PC-3 (cell line): ENCODE results near the gene RSAD1. TPM values are rescaled to one million over a fixed set of nuclear protein-coding genes. Genes with fewer than 3 reads are reported as not detected.

ENCODE experiments used
- ATAC-seq: fragments of 200-7000 bp; cut with Tn5 transposase; 2 replicates; pipeline ENCODE4 v1.9.1; 2020; ENCODE audit warnings: mild to moderate bottlenecking, moderate library complexity
- BruUV-seq: library from RNA; stranded (reverse); fragments of 400-500 nt; replicated peaks from 2 replicates; lab custom pipeline; 2021; lab: Mats Ljungman, UMichigan
- CTCF ChIA-PET: fragments of 300-600 bp; sonication (Branson Sonifier 250); formaldehyde crosslinking; loops from one replicate; lab custom pipeline; 2022; ENCODE audit warnings: antibody characterized with exemption; lab: Charles Lee
- POLR2A ChIA-PET: fragments of 300-600 bp; sonication (Branson Sonifier 250); formaldehyde crosslinking; loops from one replicate; lab custom pipeline; 2022; ENCODE audit warnings: antibody characterized with exemption; ENCODE audit not compliant: unreplicated experiment; lab: Charles Lee
- DNase-seq: peaks from one replicate; pipeline ENCODE4 v3.0.0-alpha.2; 2015
- H2AFZ ChIP-seq: fragments of 300-600 bp; sonication (generic); 2 replicates; pipeline ENCODE4 v1.6.0; 2016; ENCODE audit warnings: antibody characterized with exemption, low read length
- H3F3A ChIP-seq: fragments of 300-600 bp; sonication (generic); one replicate; pipeline ENCODE4 v1.6.0; 2017; ENCODE audit warnings: antibody characterized with exemption, low read length, control low read depth, mild to moderate bottlenecking; ENCODE audit not compliant: unreplicated experiment
- H3K27ac ChIP-seq: fragments of 300-600 bp; sonication (generic); 2 replicates; pipeline ENCODE4 v1.5.1; 2016; ENCODE audit warnings: mild to moderate bottlenecking, low read length
- H3K27me3 ChIP-seq: fragments of 300-600 bp; sonication (generic); 2 replicates; pipeline ENCODE4 v1.6.1; 2016; ENCODE audit warnings: low read length, mixed read lengths
- H3K36me3 ChIP-seq: fragments of 300-600 bp; sonication (generic); 2 replicates; pipeline ENCODE4 v1.6.1; 2016; ENCODE audit warnings: low read depth, mixed run types, low read length, mixed read lengths
- H3K4me1 ChIP-seq: fragments of 300-600 bp; sonication (generic); 2 replicates; pipeline ENCODE4 v1.5.1; 2016; ENCODE audit warnings: low read length; ENCODE audit not compliant: insufficient read depth
- H3K4me2 ChIP-seq: fragments of 300-600 bp; sonication (generic); 2 replicates; pipeline ENCODE4 v1.6.0; 2016; ENCODE audit warnings: low read length
- H3K4me3 ChIP-seq: fragments of 300-600 bp; sonication (generic); 2 replicates; pipeline ENCODE4 v1.5.1; 2016; ENCODE audit warnings: mild to moderate bottlenecking, low read length, mixed read lengths
- H3K79me2 ChIP-seq: fragments of 300-600 bp; sonication (generic); 2 replicates; pipeline ENCODE4 v1.6.1; 2017; ENCODE audit warnings: low read length, mixed read lengths
- H3K9ac ChIP-seq: fragments of 300-600 bp; sonication (generic); 2 replicates; pipeline ENCODE4 v1.6.0; 2016; ENCODE audit warnings: mild to moderate bottlenecking, low read length
- H3K9me2 ChIP-seq: fragments of 300-600 bp; sonication (generic); replicated peaks from 2 replicates; pipeline ENCODE4 v1.6.1; 2016; ENCODE audit warnings: mixed run types, low read length, mixed read lengths
- H3K9me3 ChIP-seq: fragments of 300-600 bp; sonication (generic); 2 replicates; pipeline ENCODE4 v1.6.1; 2016; ENCODE audit warnings: low read length, mixed read lengths
- H4K20me1 ChIP-seq: fragments of 300-600 bp; sonication (generic); 2 replicates; pipeline ENCODE4 v1.6.1; 2016; ENCODE audit warnings: low read length, mixed read lengths
- EZH2 ChIP-seq: fragments of 300-600 bp; sonication (generic); IDR thresholded peaks from one replicate; pipeline ENCODE4 v1.6.1; 2017; ENCODE audit warnings: antibody characterized with exemption, mild to moderate bottlenecking, low read length; ENCODE audit not compliant: unreplicated experiment
- EZH2phosphoT487 ChIP-seq: fragments of 300-600 bp; sonication (generic); IDR thresholded peaks from 2 replicates; pipeline ENCODE4 v1.6.1; 2018; ENCODE audit warnings: mild to moderate bottlenecking, antibody characterized with exemption, low read length, borderline replicate concordance
- intact Hi-C: fragments of 100-400 bp; cut with micrococcal nuclease; formaldehyde crosslinking; loops from 2 replicates; pipeline ENCODE4 v1.9.0; 2023
- total RNA-seq: library from RNA; depleted of rRNA; stranded (reverse); fragments of >200 nt; gene quantifications from 2 replicates; pipeline ENCODE4 v1.2.3, GENCODE V29; 2014
- TF ChIP-seq, protein P1 (sequence below): fragments of 300-600 bp; sonication (generic); conservative IDR thresholded peaks from 2 replicates; pipeline ENCODE4 v1.5.1; 2017; ENCODE audit warnings: antibody characterized with exemption, low read depth, mild to moderate bottlenecking, low read length

The RSAD1 gene
- total RNA-seq, 1 experiment from 2014 or later, result 37.7 TPM

DNA sequence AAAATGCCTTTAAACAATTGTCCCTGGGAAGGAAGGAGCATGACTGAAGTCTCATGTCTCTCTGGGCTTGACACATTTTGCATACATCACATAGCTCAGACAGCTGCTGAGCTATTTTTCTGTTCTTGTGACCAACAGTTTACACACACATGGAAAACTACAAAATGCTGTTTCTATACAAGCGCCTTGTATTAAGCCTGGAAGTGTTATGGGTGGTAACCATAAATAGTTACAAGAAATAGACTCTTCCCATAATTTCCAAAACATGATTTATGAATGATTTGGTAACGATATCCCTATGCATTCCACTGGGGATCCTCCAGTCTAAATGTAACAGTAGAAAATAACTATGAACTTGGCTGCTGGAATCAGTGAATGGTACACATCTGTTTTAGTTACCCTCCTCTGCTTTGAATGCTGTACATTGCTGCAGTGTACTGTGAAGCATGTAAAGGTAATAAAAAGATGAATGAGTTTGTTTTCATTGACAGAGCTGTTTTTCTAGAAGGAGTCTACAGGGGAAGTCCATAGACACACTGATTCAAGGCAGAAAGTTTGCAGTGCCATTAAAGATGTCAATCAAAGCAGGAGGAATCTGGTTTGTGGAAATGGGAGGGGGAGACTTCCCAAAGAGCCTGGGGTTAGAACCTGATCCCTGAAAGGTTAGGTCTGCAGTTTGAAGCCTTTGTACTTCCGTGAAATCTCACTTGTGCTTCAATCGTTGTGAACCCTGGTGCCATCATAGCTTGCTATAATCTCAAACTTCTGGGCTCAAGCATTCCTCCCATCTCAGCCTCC lies 47.6 kb upstream of the RSAD1 start:
- Histone ChIP-seq H3K9me2 (no peaks in the 10 kb centered on the region), H3K79me2 (peaks cover 46% of the 10 kb centered on the region), H3K27me3 (no peaks in the 10 kb centered on the region), H3K36me3 (no peaks in the 10 kb centered on the region), H3K9ac (no peak overlapping the region), H3K4me2 (no peak overlapping the region), H3K9me3 (no peaks in the 10 kb centered on the region), H2AFZ (no peak overlapping the region), H3K4me3 (no peak overlapping the region), H4K20me1 (no peaks in the 10 kb centered on the region), H3F3A (no peaks in the 10 kb centered on the region), H3K27ac (no peak overlapping the region), H3K4me1 (peaks cover 21% of the 10 kb centered on the region)
- ChIA-PET POLR2A (interaction anchor here (0.5 to 0.6 kb wide), 2 partner anchors 39 to 293 kb away, joined by 3 read pairs; no protein-coding TSS in a partner anchor), CTCF (interaction anchor here (0.7 to 1.0 kb wide), 2 partner anchors 33 to 45 kb away, joined by 3 to 6 read pairs; partner anchors contain the start of gene LRRC59)
- intact Hi-C loops, result no loop called here
- ATAC-seq (no peak), DNase-seq (peak; percentile 59)
- BruUV-seq, result no TSS peak
- TF ChIP-seq EZH2phosphoT487 (no peak), EZH2 (no peak)
- TF ChIP-seq, protein P1, sequence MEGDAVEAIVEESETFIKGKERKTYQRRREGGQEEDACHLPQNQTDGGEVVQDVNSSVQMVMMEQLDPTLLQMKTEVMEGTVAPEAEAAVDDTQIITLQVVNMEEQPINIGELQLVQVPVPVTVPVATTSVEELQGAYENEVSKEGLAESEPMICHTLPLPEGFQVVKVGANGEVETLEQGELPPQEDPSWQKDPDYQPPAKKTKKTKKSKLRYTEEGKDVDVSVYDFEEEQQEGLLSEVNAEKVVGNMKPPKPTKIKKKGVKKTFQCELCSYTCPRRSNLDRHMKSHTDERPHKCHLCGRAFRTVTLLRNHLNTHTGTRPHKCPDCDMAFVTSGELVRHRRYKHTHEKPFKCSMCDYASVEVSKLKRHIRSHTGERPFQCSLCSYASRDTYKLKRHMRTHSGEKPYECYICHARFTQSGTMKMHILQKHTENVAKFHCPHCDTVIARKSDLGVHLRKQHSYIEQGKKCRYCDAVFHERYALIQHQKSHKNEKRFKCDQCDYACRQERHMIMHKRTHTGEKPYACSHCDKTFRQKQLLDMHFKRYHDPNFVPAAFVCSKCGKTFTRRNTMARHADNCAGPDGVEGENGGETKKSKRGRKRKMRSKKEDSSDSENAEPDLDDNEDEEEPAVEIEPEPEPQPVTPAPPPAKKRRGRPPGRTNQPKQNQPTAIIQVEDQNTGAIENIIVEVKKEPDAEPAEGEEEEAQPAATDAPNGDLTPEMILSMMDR, result no peak

DNA sequence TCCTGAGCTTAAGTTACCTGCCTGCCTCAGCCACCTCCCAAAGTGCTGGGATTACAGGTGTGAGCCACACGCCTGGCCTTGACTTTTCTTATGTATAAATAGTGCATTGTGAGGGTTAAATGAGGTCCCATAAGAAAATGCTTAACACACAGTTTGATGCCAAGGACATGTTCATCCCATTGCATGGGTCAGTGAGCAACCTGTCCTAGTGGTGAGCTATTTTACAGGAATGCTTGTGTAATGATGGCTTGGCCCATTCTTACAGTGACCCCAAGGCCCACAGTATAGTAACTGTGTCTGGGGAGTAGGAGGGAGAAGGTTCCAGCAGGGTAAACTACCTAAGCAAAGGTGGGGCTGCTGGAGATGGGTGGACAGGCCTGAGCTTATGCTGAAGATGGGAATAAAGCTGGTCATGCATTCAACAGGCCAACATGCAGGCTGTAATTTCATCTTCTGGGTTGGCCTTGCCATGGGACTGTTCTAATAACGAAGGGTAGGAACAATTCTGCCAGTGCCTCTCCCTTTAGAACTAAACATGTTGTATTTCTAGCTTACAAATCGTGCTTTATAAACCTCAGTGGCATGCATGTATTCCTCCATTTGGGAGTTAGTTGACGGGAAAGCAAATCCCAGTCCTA lies 46.4 kb upstream of the RSAD1 start:
- Histone ChIP-seq H3K4me2 (no peak overlapping the region), H3K27ac (no peak overlapping the region), H3K4me3 (no peak overlapping the region), H3K9ac (no peak overlapping the region), H3K9me3 (no peaks in the 10 kb centered on the region), H3K4me1 (peaks cover 13% of the 10 kb centered on the region), H3K36me3 (peaks cover 3% of the 10 kb centered on the region; the same call in 1 of the 2 replicates), H3K79me2 (peaks cover 34% of the 10 kb centered on the region), H3F3A (no peaks in the 10 kb centered on the region), H4K20me1 (no peaks in the 10 kb centered on the region), H2AFZ (no peak overlapping the region), H3K9me2 (no peaks in the 10 kb centered on the region), H3K27me3 (no peaks in the 10 kb centered on the region)
- TF ChIP-seq, protein P1, result no peak
- TF ChIP-seq EZH2phosphoT487, result no peak
- ChIA-PET POLR2A (no interaction called here), CTCF (no interaction called here)
- ATAC-seq (peak; percentile 28; the same call in 1 of the 2 replicates), DNase-seq (no peak)
- intact Hi-C loops, result no loop called here
- no TSS peak for BruUV-seq
